Ascending aorta (tissue), 2 donors: ENCODE data around the gene MGAT1. TPM values are rescaled to one million over a fixed set of nuclear protein-coding genes. Genes with fewer than 3 reads are reported as not detected.
A peak's percentile ranks its signal among the peaks of the same experiment; 100 is the strongest.
"Not testable (repeated sequence)": the region's sequence is repeated elsewhere in the genome, so short reads cannot be mapped to it uniquely, and the experiment has no call there.

Experiments
- DNase-seq, 2 donors: peaks; one replicate each; pipeline ENCODE4 v3.0.0-alpha.2; 2019; ENCODE audit warnings: low spot score in 2 of 2
- H3K27ac ChIP-seq, 2 donors: fragments of 200-600 bp; sonication (generic); one replicate each; pipeline ENCODE4 v1.5.1; 2016 to 2017; ENCODE audit warnings: mild to moderate bottlenecking in 1 of 2
- H3K27me3 ChIP-seq: fragments of 200-600 bp; sonication (generic); one replicate; pipeline ENCODE4 v1.5.1; 2017
- H3K36me3 ChIP-seq, 2 donors: fragments of 200-600 bp; sonication (generic); one replicate each; pipeline ENCODE4 v1.5.1; 2016
- H3K4me1 ChIP-seq, 2 donors: fragments of 200-600 bp; sonication (generic); one replicate each; pipeline ENCODE4 v1.5.1; 2016 to 2017; ENCODE audit warnings: mild to moderate bottlenecking in 1 of 2
- H3K4me3 ChIP-seq, 2 donors: fragments of 200-600 bp; sonication (generic); one replicate each; pipeline ENCODE4 v1.5.1; 2016 to 2017; ENCODE audit warnings: mild to moderate bottlenecking in 1 of 2
- H3K9me3 ChIP-seq, 2 donors: fragments of 200-600 bp; sonication (generic); one replicate each; pipeline ENCODE4 v1.5.1; 2016
- CTCF ChIP-seq, 3 experiments: fragments of 200-600 bp in 2 of 3; fragments of 450-650 bp in 1 of 3; sonication (generic) in 2 of 3; IDR thresholded peaks; one replicate each; pipeline ENCODE4 v1.5.1; 2016 to 2019; ENCODE audit warnings: antibody characterized with exemption in 3 of 3, mild to moderate bottlenecking in 1 of 3, moderate library complexity in 1 of 3
- intact Hi-C: fragments of 100-400 bp; cut with DNase I; formaldehyde crosslinking; loops from one replicate; pipeline ENCODE4 v1.15.1; 2023
- total RNA-seq: library from RNA; depleted of rRNA; stranded (reverse); fragments of >200 nt; gene quantifications from one replicate; pipeline ENCODE4 v1.1.0, GENCODE V29; 2016

Gene MGAT1
- total RNA-seq, 1 donor from 2014 or later = 257 TPM

DNA sequence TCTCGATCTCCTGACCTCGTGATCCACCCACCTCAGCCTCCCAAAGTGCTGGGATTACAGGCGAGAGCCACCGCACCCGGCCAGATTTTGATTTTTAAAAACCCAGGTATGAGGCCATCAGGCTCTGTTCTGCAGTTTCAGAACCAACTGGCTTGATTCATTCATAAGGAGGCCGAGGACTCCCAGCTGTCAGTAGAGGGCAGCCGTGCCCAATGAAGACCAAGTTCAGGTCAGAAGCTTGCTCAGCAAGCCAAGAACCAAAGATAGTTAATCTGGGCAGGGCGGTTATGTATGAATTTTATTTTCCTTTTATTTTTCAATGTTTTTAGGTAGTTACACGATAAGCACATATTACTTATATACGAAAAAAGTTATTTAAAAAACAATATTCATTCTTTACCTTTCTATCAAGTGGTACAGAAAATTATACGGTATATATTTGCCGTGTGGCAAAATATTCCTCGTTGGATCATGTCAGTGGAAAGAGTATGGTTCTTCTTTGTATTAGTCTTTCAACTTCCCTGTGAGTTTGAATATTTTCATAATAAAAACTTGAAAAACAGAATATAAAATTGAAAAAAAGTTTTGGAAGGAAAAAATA lies 18.0 kb downstream of the MGAT1 start:
- Histone ChIP-seq H3K27ac (peak overlapping the region; percentile 84 to 88), H3K9me3 (no peaks in the 10 kb centered on the region), H3K27me3 (no peaks in the 10 kb centered on the region), H3K4me1 (peaks cover 18 to 30% of the 10 kb centered on the region in 2 donors), H3K4me3 (peak overlapping the region in 1 of 2 donors; percentile 43), H3K36me3 (peaks cover 16% of the 10 kb centered on the region in 2 donors)
- intact Hi-C loops = loop anchor here (1.0 to 5.0 kb wide), 5 partner anchors 15 to 388 kb away; partner anchors contain the start of gene ZFP62
- TF ChIP-seq CTCF (IDR thresholded peaks at IDR 0.05) = peak; percentile 61 to 82 (median 71)
- DNase-seq = peak in 1 of 2 donors; percentile 87

GRCh38 chr5:180783340-180784052 lies 19.1 kb downstream of the MGAT1 start:
- no peak overlapping the region for H3K27ac ChIP-seq
- H3K9me3 ChIP-seq = no peaks in the 10 kb centered on the region
- TF ChIP-seq CTCF (IDR thresholded peaks at IDR 0.05) = no peak
- no peaks in the 10 kb centered on the region for H3K27me3 ChIP-seq
- intact Hi-C loops = loop anchor here (1.0 kb wide), 1 partner anchor 376 kb away; no protein-coding TSS in a partner anchor
- no peak overlapping the region for H3K4me3 ChIP-seq
- peaks cover 8 to 9% of the 10 kb centered on the region in 2 donors for H3K36me3 ChIP-seq
- H3K4me1 ChIP-seq = peaks cover 18 to 30% of the 10 kb centered on the region in 2 donors
- no peak for DNase-seq

DNA sequence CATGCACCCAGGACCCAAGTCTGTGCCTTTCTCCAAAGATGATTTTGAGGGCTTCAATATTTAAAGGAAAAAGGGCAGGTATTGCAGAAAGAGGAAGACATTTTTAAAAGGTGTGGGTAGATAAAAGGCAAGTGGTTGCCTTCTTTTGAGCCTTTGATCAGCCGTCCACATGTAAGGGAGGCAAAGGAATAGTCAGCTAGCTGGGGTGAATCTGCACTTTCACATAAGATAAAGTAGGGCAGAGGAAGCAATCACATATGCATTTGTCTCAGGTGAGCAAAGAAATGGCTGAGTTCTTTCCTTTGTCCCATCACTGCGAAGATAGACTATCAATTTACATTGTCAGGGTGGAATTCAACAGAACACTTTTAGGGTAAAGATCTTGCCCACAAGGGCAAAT lies 19.9 kb downstream of the MGAT1 start:
- H3K4me1 ChIP-seq = peaks cover 18 to 30% of the 10 kb centered on the region in 2 donors
- no peaks in the 10 kb centered on the region for H3K27me3 ChIP-seq
- no peak overlapping the region for H3K27ac ChIP-seq
- no peak for TF ChIP-seq CTCF (IDR thresholded peaks at IDR 0.05)
- intact Hi-C loops = no loop called here
- H3K9me3 ChIP-seq = no peaks in the 10 kb centered on the region
- no peak overlapping the region for H3K4me3 ChIP-seq
- DNase-seq = no peak
- H3K36me3 ChIP-seq = peaks cover 2 to 4% of the 10 kb centered on the region in 2 donors

GRCh38 chr5:180781900-180782326 lies 20.7 kb downstream of the MGAT1 start:
- H3K27ac ChIP-seq, H3K9me3 ChIP-seq, H3K36me3 ChIP-seq, intact Hi-C loops, H3K4me3 ChIP-seq, DNase-seq, H3K27me3 ChIP-seq: not testable (repeated sequence)
- H3K4me1 ChIP-seq = peaks cover 17 to 23% of the 10 kb centered on the region in 2 donors

- Histone ChIP-seq H3K9me3 (no peaks in the 10 kb centered on the region), H3K4me3 (no peak overlapping the region), H3K36me3 (no peaks in the 10 kb centered on the region), H3K4me1 (peaks cover 0 to 4% of the 10 kb centered on the region in 2 donors), H3K27ac (no peak overlapping the region), H3K27me3 (no peaks in the 10 kb centered on the region)
- intact Hi-C loops = no loop called here
- no peak for TF ChIP-seq CTCF (IDR thresholded peaks at IDR 0.05)
- no peak for DNase-seq
These were observed 22.5 kb downstream of the MGAT1 start for GRCh38 chr5:180779985-180780610.

DNA sequence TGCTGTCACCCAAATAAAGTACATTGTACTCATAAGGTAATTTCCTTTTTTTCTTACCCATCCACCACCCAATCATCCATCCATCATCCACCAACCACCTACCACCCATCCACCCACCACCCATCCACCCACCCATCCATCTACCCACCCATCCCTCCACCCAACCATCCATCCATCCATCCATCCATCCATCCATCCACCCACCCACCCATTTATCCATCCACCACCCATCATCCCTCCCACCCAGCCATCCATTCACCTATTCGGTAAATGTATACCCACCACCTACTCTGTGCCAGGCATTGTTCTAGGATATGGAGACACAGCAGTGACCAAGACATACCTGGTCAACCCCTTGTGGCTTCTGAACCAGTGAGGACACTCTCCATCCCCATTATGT lies 25.1 kb downstream of the MGAT1 start:
- no peaks in the 10 kb centered on the region for H3K4me1 ChIP-seq
- H3K4me3 ChIP-seq = no peak overlapping the region
- intact Hi-C loops = no loop called here
- no peaks in the 10 kb centered on the region for H3K27me3 ChIP-seq
- H3K27ac ChIP-seq = no peak overlapping the region
- H3K36me3 ChIP-seq = no peaks in the 10 kb centered on the region
- TF ChIP-seq CTCF (IDR thresholded peaks at IDR 0.05) = no peak
- H3K9me3 ChIP-seq = peaks cover 0 to 2% of the 10 kb centered on the region in 2 donors
- DNase-seq = no peak
